HG03045 (cell line): Measurements from ENCODE around the gene SHTN1.
A peak's percentile ranks its signal among the peaks of the same experiment; 100 is the strongest.

Source experiments
- ATAC-seq: cut with Tn5 transposase; IDR thresholded peaks from one replicate; pipeline ENCODE4 v1.9.1; 2021; ENCODE audit warnings: mild to moderate bottlenecking, moderate library complexity; ENCODE audit not compliant: unreplicated experiment

Gene SHTN1

DNA sequence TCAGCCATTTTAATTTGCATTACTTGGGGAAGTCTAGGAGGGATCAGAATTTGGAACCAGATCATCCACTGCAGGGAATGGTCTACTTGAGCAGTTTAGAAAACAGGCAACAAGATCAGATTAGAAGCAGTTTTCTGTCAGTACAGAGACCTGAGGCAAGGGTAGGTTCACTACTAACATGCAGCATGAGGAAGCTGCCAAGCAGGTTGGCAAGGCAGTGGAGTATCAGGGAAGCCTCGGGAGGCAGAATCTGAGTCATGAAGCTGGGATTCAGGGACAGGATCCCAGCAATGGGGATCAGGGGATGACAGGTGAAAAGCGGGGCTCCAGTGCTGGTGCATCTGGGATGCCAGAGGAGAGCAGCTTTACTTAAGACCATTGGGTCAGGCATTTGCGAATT lies 127.6 kb downstream of the SHTN1 start:
- no peak for ATAC-seq

- no peak for ATAC-seq
Observed at GRCh38 chr10:116875897-116876296, 129.1 kb downstream of the SHTN1 start.

- no peak for ATAC-seq
Observed at GRCh38 chr10:116873134-116873533, 131.9 kb downstream of the SHTN1 start.

GRCh38 chr10:116870949-116871348 lies 134.0 kb downstream of the SHTN1 start:
- ATAC-seq, result no peak

GRCh38 chr10:116868722-116869121 lies 136.3 kb downstream of the SHTN1 start:
- ATAC-seq, result no peak

DNA sequence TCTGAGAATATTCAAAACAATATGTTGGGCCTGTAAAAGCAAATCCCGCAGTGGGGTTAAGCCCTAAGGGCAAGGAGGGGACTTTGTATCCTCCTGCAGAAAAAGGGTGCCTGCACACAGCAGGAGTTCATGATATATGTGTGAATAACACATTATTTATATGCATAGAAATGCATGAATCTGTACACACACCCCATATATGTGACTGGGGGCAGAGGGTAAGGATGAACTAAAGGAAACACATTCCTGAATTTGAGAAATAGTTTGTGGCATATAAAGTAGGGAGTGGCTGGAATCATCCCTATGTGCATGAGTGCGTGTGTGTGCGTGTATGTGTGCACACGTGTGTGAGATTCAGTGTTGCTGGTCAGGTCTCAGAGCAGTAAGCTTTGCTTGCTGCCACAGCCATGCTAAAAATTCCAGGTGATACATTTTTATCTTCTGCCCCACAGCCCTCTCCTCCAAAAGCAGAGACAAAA lies 136.8 kb downstream of the SHTN1 start:
- no peak for ATAC-seq

- no peak for ATAC-seq
Observed at GRCh38 chr10:116866987-116867595, 137.9 kb downstream of the SHTN1 start.

GRCh38 chr10:116866066-116866465 lies 138.9 kb downstream of the SHTN1 start:
- ATAC-seq, result no peak

GRCh38 chr10:116864436-116864835 lies 140.6 kb downstream of the SHTN1 start:
- ATAC-seq, result no peak

- no peak for ATAC-seq
Observed at GRCh38 chr10:116861796-116862195, 143.2 kb downstream of the SHTN1 start.

GRCh38 chr10:116857156-116857555 lies 147.8 kb downstream of the SHTN1 start:
- no peak for ATAC-seq

DNA sequence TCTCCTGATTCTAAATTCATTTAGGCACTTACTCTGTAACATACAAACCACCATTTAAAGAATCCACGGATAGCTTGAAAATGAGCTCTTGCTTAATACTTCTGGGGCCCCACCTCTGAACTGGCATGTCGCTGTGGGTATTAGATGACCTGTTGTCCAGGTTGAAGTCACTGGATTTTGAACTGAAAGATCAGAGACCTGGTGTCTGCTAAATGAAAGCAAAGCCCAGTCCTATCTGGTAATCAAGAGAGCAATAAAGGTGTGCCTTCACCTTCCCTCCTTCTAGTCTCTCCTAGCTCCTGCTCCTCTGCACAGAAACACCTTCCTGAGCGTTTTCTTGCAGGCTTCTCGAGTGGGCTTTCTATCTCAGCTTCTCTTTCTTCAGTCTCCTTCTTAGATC lies 151.3 kb downstream of the SHTN1 start:
- no peak for ATAC-seq

DNA sequence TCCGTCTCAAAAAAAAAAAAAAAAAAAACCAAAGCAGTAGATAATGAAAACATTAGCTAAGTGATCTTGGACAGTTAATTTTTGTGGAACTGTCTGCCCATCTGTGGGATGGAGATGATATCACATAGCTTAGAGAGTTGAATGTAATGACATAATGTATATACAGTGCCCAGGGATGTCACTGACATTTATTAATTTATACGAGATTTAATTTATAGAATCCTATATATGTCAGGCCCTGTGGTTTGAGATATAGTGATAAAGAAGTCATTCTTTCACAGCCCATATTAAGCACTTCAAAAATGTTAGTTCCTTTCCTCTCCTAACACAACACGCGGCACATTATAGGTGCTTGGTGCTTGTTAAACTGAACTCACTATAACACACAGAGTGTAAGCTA lies 151.7 kb downstream of the SHTN1 start:
- ATAC-seq, result no peak

DNA sequence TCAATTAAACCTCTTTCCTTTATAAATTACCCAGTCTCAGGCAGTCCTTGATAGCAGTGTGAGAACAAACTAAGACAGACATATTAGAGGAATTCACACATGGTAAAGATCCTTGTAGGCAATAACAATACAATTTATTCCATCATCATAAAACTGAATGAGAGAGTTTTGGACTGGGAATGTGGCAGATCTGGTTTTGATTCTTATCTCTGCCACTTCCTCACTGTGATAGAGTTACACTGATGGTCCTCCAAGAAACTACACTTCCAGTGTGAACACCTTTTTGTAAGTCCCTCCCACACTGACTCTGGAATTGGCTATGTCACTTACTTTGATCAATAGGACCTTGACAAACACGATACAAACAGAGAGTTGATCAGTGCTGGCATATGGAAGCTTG lies 152.7 kb downstream of the SHTN1 start:
- no peak for ATAC-seq

GRCh38 chr10:116850058-116850611 lies 154.9 kb downstream of the SHTN1 start:
- no peak for ATAC-seq

- ATAC-seq, result peak; percentile 61
Observed at GRCh38 chr10:116849248-116850057, 155.5 kb downstream of the SHTN1 start, which contains the start of gene ENO4. Gene ENO4 (plus strand): TSS chr10:116849499. CDS start chr10:116849567, 68 bp downstream.

GRCh38 chr10:116848944-116849247 lies 156.1 kb downstream of the SHTN1 start:
- ATAC-seq, result no peak

DNA sequence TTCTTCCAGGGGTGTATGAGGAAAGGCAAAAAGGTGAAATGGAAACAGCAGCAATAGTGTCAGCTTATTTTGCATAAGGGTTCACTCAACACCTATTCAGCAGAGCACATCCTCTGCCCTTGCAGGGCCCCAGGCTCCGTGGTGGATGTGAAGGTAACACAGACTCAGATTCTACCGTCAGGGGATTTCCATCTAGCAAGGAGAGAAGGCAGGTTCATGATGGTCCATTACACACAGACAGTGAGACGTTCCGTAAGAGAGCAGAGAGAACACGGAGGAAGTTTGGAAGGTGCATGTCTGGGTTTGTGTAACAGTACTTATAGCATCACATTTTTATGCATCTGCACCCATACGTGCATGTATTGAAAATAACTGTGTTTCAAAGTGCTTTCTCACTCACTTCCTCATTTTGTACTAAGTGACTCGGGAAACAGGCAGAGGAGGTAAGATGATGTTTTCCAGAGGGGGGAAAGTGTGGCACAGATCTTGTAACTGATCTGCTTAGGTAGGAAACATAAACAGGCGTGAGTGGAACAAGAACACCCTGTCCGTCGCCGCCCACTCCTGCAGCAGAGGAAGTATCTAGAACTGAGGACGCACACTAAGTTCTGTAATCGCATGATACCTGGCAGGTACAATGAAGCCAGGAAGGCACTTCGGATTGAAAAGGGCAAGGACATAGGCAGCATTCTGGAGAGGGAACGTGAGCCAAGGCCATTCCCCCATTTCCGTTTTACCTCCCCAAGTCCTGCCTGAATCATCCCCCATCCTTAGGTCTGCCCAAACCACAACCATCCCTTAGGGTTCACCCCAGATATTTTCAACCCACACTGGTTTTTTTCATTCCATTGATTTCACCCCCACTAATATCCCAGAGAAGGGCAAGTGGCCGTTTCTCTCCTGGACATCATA lies 156.7 kb downstream of the SHTN1 start:
- ATAC-seq, result peak; percentile 68

DNA sequence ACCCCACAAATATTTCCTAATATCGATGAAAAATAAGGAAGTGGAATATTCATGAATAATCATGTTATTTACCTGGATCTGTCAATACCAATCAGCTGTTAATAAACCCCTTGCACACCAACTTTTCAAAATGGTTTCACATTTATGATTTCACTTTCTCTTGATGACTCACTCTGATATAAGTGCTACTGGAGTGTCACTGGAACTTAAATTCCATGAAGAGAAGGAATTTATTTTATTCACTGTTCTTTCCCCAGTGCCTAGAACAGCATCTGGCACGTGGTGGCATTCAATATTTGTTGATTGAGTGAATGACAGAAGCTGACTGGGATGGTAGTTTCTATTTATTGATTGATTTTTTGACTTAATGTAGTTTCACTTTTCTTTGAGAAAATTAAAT lies 159.2 kb downstream of the SHTN1 start:
- no peak for ATAC-seq

- ATAC-seq, result no peak
Observed at GRCh38 chr10:116840389-116841075, 164.5 kb downstream of the SHTN1 start.
